MCF 10A (cell line): Measurements from ENCODE around the gene CTCFL. TPM values are rescaled to one million over a fixed set of nuclear protein-coding genes. Genes with fewer than 3 reads are reported as not detected.

Experiments
- BruUV-seq: library from RNA; stranded (reverse); fragments of 400-500 nt; replicated peaks from 2 replicates; lab custom pipeline; 2021; lab: Mats Ljungman, UMichigan
- CTCF ChIA-PET: fragments of 300-600 bp; sonication (Branson Sonifier 250); formaldehyde crosslinking; extraction: SDS; loops from one replicate; lab custom pipeline; 2021; ENCODE audit warnings: antibody characterized with exemption, inconsistent platforms; lab: Yijun Ruan, JAX
- POLR2A ChIA-PET: fragments of 300-600, 350-650 bp; sonication (Branson Sonifier 250); formaldehyde crosslinking; extraction: SDS; loops from one replicate; lab custom pipeline; 2020; ENCODE audit warnings: antibody characterized with exemption, inconsistent platforms; lab: Yijun Ruan, JAX
- DNase-seq: peaks from one replicate; pipeline ENCODE4 v3.0.0-alpha.2; 2018; ENCODE audit not compliant: unreplicated experiment
- H3K27ac Mint-ChIP-seq: one replicate; pipeline ENCODE4 v1.8.0; 2022; ENCODE audit warnings: mild to moderate bottlenecking, low read depth, mixed read lengths; ENCODE audit not compliant: unreplicated experiment
- H3K27me3 Mint-ChIP-seq: one replicate; pipeline ENCODE4 v1.8.0; 2022; ENCODE audit warnings: mixed read lengths; ENCODE audit not compliant: insufficient read depth, unreplicated experiment
- H3K36me3 Mint-ChIP-seq: one replicate; pipeline ENCODE4 v1.8.0; 2022; ENCODE audit warnings: mild to moderate bottlenecking, moderate library complexity, mixed read lengths; ENCODE audit not compliant: insufficient read depth, unreplicated experiment
- H3K4me1 Mint-ChIP-seq: one replicate; pipeline ENCODE4 v1.8.0; 2022; ENCODE audit warnings: mixed read lengths; ENCODE audit not compliant: insufficient read depth, unreplicated experiment
- H3K4me3 Mint-ChIP-seq: one replicate; pipeline ENCODE4 v1.8.0; 2022; ENCODE audit warnings: mild to moderate bottlenecking, moderate library complexity, mixed read lengths; ENCODE audit not compliant: unreplicated experiment
- H3K9me3 Mint-ChIP-seq: one replicate; pipeline ENCODE4 v1.8.0; 2022; ENCODE audit warnings: mixed read lengths; ENCODE audit not compliant: unreplicated experiment
- CTCF ChIP-seq: fragments of 200-600 bp; IDR thresholded peaks from one replicate; pipeline ENCODE4 v1.8.0; 2022; ENCODE audit warnings: antibody characterized with exemption, mild to moderate bottlenecking; ENCODE audit not compliant: unreplicated experiment
- intact Hi-C: fragments of 100-400 bp; cut with micrococcal nuclease; formaldehyde crosslinking; loops from 2 replicates; pipeline ENCODE4 v1.14.1; 2022
- total RNA-seq: library from RNA; stranded (reverse); gene quantifications from 2 replicates; pipeline ENCODE4 v1.2.3, GENCODE V29; 2022

CTCFL gene
- total RNA-seq, 1 experiment from 2014 or later, result not detected

- POLR2A ChIA-PET, result interaction anchor here (1.3 kb wide), 1 partner anchor 7 kb away, joined by 3 read pairs; the partner anchor contains the start of gene PCK1
- no peak overlapping the region for H3K4me3 Mint-ChIP-seq
- H3K9me3 Mint-ChIP-seq, result no peaks in the 10 kb centered on the region
- CTCF ChIA-PET, result interaction anchor here (0.6 to 1.5 kb wide), 9 partner anchors 26 to 1833 kb away, joined by 3 to 5 read pairs (median 3); no protein-coding TSS in a partner anchor
- no peaks in the 10 kb centered on the region for H3K36me3 Mint-ChIP-seq
- no peak for DNase-seq
- no peak overlapping the region for H3K27ac Mint-ChIP-seq
- no TSS peak for BruUV-seq
- H3K4me1 Mint-ChIP-seq, result no peaks in the 10 kb centered on the region
- H3K27me3 Mint-ChIP-seq, result peaks cover 99% of the 10 kb centered on the region
- intact Hi-C loops, result no loop called here
- no peak for TF ChIP-seq CTCF
Measured at GRCh38 chr20:57568088-57568896, 43.4 kb upstream of the CTCFL start.

GRCh38 chr20:57567471-57568079 lies 42.6 kb upstream of the CTCFL start:
- POLR2A ChIA-PET, result interaction anchor here (0.8 kb wide), 1 partner anchor 9 kb away, joined by 3 read pairs; no protein-coding TSS in a partner anchor
- Mint-ChIP-seq H3K9me3 (no peaks in the 10 kb centered on the region), H3K36me3 (no peaks in the 10 kb centered on the region), H3K4me3 (no peak overlapping the region), H3K27me3 (peaks cover 95% of the 10 kb centered on the region), H3K27ac (no peak overlapping the region), H3K4me1 (no peaks in the 10 kb centered on the region)
- no peak for DNase-seq
- intact Hi-C loops, result no loop called here
- CTCF ChIA-PET, result interaction anchor here (0.7 to 1.0 kb wide), 2 partner anchors 27 to 384 kb away, joined by 3 to 5 read pairs; no protein-coding TSS in a partner anchor
- BruUV-seq, result no TSS peak
- no peak for TF ChIP-seq CTCF

- Mint-ChIP-seq H3K4me3 (no peak overlapping the region), H3K36me3 (no peaks in the 10 kb centered on the region), H3K27me3 (peaks cover 95% of the 10 kb centered on the region), H3K9me3 (no peaks in the 10 kb centered on the region), H3K4me1 (no peaks in the 10 kb centered on the region), H3K27ac (no peak overlapping the region)
- no peak for TF ChIP-seq CTCF
- intact Hi-C loops, result no loop called here
- no peak for DNase-seq
- BruUV-seq, result no TSS peak
- POLR2A ChIA-PET, result interaction anchor here (0.8 kb wide), 1 partner anchor 8 kb away, joined by 3 read pairs; no protein-coding TSS in a partner anchor
- CTCF ChIA-PET, result interaction anchor here (1.0 kb wide), 1 partner anchor 28 kb away, joined by 5 read pairs; no protein-coding TSS in a partner anchor
Measured at GRCh38 chr20:57566803-57567459, 42.0 kb upstream of the CTCFL start.
